HG02623 (cell line): Measurements from ENCODE around the gene TCF7L2.
"Not testable (repeated sequence)": the region's sequence is repeated elsewhere in the genome, so short reads cannot be mapped to it uniquely, and the experiment has no call there.

Source experiments
- ATAC-seq: cut with Tn5 transposase; IDR thresholded peaks from one replicate; pipeline ENCODE4 v1.9.1; 2021; ENCODE audit warnings: moderate library complexity; ENCODE audit not compliant: unreplicated experiment

Gene TCF7L2

GRCh38 chr10:113089551-113089950 is 139.5 kb downstream of the TCF7L2 start:
- no peak for ATAC-seq

- ATAC-seq, result no peak
Measured at GRCh38 chr10:113091920-113092319, 141.9 kb downstream of the TCF7L2 start.

- no peak for ATAC-seq
Measured at GRCh38 chr10:113093188-113094113, 143.4 kb downstream of the TCF7L2 start.

- no peak for ATAC-seq
Measured at GRCh38 chr10:113094114-113094486, 144.1 kb downstream of the TCF7L2 start.

- ATAC-seq, result no peak
Measured at GRCh38 chr10:113095419-113096127, 145.5 kb downstream of the TCF7L2 start.

GRCh38 chr10:113096128-113096996 is 146.3 kb downstream of the TCF7L2 start:
- no peak for ATAC-seq

- ATAC-seq, result no peak
Measured at GRCh38 chr10:113097036-113097435, 147.0 kb downstream of the TCF7L2 start.

- ATAC-seq, result no peak
Measured at GRCh38 chr10:113099431-113100183, 149.6 kb downstream of the TCF7L2 start.

- ATAC-seq, result no peak
Measured at GRCh38 chr10:113100281-113100680, 150.2 kb downstream of the TCF7L2 start.

- no peak for ATAC-seq
Measured at GRCh38 chr10:113103131-113103840, 153.2 kb downstream of the TCF7L2 start.

GRCh38 chr10:113104047-113104446 is 154.0 kb downstream of the TCF7L2 start:
- ATAC-seq, result no peak

GRCh38 chr10:113108194-113108835 is 158.3 kb downstream of the TCF7L2 start:
- no peak for ATAC-seq

GRCh38 chr10:113108948-113109347 is 158.9 kb downstream of the TCF7L2 start:
- no peak for ATAC-seq

GRCh38 chr10:113109482-113109881 is 159.4 kb downstream of the TCF7L2 start:
- ATAC-seq, result not testable (repeated sequence)

GRCh38 chr10:113111260-113111659 is 161.2 kb downstream of the TCF7L2 start:
- no peak for ATAC-seq

GRCh38 chr10:113111900-113112853 is 162.1 kb downstream of the TCF7L2 start:
- ATAC-seq, result no peak

GRCh38 chr10:113113241-113113640 is 163.2 kb downstream of the TCF7L2 start:
- ATAC-seq, result no peak

GRCh38 chr10:113113918-113114317 is 163.9 kb downstream of the TCF7L2 start:
- no peak for ATAC-seq
